Upper lobe of left lung (tissue), 4 donors: ENCODE measurements around the gene ABCC6.

Experiments
- EP300 ChIP-seq, 4 donors: sonication (generic); formaldehyde crosslinking; IDR thresholded peaks; one replicate each; pipeline ENCODE4 v1.5.1; 2017; ENCODE audit warnings: antibody characterized with exemption in 4 of 4, control low read depth in 2 of 4
- POLR2A ChIP-seq, 4 donors: fragments of 450-650 bp; IDR thresholded peaks; one replicate each; pipeline ENCODE4 v1.5.1; 2016 to 2017; ENCODE audit warnings: antibody characterized with exemption in 4 of 4, mild to moderate bottlenecking in 2 of 4
- TF ChIP-seq, protein P1 (sequence below), 6 experiments: fragments of 450-650 bp in 4 of 6; fragments of 200-600 bp in 2 of 6; sonication (generic) in 2 of 6; IDR thresholded peaks; one replicate each; pipeline ENCODE4 v1.5.1; 2016 to 2019; ENCODE audit warnings: antibody characterized with exemption in 6 of 6

DNA sequence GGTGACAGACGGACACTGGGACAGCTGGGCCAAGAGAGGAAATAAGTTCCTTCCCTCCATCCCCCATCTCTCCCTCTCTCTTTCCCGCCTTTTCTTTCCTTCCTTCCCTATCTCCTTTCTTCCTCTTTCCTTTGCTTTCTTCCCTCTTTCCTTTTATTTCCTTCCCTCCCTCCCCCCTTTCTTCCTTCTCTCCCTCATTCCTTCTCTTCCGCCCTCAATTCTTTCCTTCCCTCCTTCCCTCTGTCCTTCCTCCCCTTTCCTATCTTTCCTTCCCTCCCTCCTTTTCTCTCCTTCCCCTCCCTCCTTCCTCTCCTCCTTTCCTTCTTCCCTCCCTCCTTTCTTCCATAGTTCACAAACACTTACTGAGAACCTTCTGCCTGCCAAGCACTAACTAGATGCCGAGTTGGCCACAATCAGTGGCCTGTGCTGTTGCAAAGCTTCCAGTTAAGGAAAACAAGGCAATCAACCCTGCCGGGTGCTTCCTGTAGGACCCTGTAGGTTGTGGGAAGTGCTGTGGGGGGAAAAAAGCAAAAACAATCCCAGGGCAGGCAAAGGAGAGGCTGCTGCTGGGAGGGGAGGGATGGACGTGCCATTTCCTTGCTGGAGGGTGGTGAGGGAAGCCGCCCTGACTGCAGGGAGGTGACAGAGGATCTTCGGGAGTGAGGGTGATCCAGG is 31.7 kb downstream of the ABCC6 start:
- TF ChIP-seq POLR2A (IDR thresholded peaks at IDR 0.05) (no peak), EP300 (IDR thresholded peaks at IDR 0.05) (no peak)
- TF ChIP-seq, protein P1, sequence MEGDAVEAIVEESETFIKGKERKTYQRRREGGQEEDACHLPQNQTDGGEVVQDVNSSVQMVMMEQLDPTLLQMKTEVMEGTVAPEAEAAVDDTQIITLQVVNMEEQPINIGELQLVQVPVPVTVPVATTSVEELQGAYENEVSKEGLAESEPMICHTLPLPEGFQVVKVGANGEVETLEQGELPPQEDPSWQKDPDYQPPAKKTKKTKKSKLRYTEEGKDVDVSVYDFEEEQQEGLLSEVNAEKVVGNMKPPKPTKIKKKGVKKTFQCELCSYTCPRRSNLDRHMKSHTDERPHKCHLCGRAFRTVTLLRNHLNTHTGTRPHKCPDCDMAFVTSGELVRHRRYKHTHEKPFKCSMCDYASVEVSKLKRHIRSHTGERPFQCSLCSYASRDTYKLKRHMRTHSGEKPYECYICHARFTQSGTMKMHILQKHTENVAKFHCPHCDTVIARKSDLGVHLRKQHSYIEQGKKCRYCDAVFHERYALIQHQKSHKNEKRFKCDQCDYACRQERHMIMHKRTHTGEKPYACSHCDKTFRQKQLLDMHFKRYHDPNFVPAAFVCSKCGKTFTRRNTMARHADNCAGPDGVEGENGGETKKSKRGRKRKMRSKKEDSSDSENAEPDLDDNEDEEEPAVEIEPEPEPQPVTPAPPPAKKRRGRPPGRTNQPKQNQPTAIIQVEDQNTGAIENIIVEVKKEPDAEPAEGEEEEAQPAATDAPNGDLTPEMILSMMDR (IDR thresholded peaks at IDR 0.05), result no peak
